Measurements from ENCODE around the gene CORO1C.

CORO1C gene

GRCh38 chr12:108615918-108616317 is 115.4 kb downstream of the CORO1C start:
- TF ChIP-seq CTCF (IDR thresholded peaks at IDR 0.05) = no peak
- Histone ChIP-seq H3K27ac (no peak overlapping the region), H3K9ac (no peak overlapping the region), H2AFZ (no peak overlapping the region), H3K4me2 (ENCODE audit: low read length) (no peak overlapping the region), H3K9me3 (ENCODE audit: control insufficient read depth, low read length) (no peaks in the 10 kb centered on the region), H3K27me3 (ENCODE audit: control insufficient read depth, insufficient read depth, low read length) (no peaks in the 10 kb centered on the region), H3K4me1 (peaks cover 5% of the 10 kb centered on the region), H3K4me3 (ENCODE audit: low read depth, low read length) (no peak overlapping the region), H3K36me3 (ENCODE audit: control insufficient read depth, insufficient read depth, low read length) (no peaks in the 10 kb centered on the region), H3K79me2 (no peaks in the 10 kb centered on the region)

- H3K9me3 ChIP-seq (ENCODE audit: control insufficient read depth, low read length) = no peaks in the 10 kb centered on the region
- H3K9ac ChIP-seq = no peak overlapping the region
- TF ChIP-seq CTCF (IDR thresholded peaks at IDR 0.05) = no peak
- no peaks in the 10 kb centered on the region for H3K27me3 ChIP-seq (ENCODE audit: control insufficient read depth, insufficient read depth, low read length)
- H3K4me3 ChIP-seq (ENCODE audit: low read depth, low read length) = no peak overlapping the region
- H3K79me2 ChIP-seq = no peaks in the 10 kb centered on the region
- no peak overlapping the region for H2AFZ ChIP-seq
- peaks cover 5% of the 10 kb centered on the region for H3K4me1 ChIP-seq
- no peak overlapping the region for H3K27ac ChIP-seq
- no peaks in the 10 kb centered on the region for H3K36me3 ChIP-seq (ENCODE audit: control insufficient read depth, insufficient read depth, low read length)
- no peak overlapping the region for H3K4me2 ChIP-seq (ENCODE audit: low read length)
These were observed 116.7 kb downstream of the CORO1C start for GRCh38 chr12:108614639-108615038.

GRCh38 chr12:108614041-108614440 is 117.3 kb downstream of the CORO1C start:
- Histone ChIP-seq H3K4me3 (ENCODE audit: low read depth, low read length) (no peak overlapping the region), H2AFZ (no peak overlapping the region), H3K4me1 (peaks cover 5% of the 10 kb centered on the region), H3K27me3 (ENCODE audit: control insufficient read depth, insufficient read depth, low read length) (no peaks in the 10 kb centered on the region), H3K36me3 (ENCODE audit: control insufficient read depth, insufficient read depth, low read length) (no peaks in the 10 kb centered on the region), H3K9me3 (ENCODE audit: control insufficient read depth, low read length) (no peaks in the 10 kb centered on the region), H3K79me2 (no peaks in the 10 kb centered on the region), H3K4me2 (ENCODE audit: low read length) (no peak overlapping the region), H3K27ac (no peak overlapping the region), H3K9ac (no peak overlapping the region)
- TF ChIP-seq CTCF (IDR thresholded peaks at IDR 0.05) = no peak

DNA sequence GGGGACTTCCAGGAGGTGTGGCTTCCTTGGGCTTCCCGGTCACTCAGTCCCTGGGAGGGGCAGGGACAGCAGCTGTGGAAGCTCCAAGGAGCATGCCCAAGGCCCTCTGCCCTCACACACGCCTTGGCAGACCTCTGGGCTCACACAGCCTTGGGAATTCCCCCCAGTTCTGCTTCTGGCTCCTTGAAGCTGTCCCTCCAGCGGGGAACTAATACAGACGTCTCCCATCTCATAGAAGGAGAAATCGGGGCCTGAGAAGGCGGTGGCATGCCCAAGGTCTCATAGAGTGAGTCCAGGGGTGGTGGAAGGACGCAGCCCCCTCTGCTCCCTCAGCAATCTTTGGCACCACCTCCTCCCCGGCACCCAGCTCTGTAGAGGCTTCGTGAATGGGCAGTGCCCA is 117.8 kb downstream of the CORO1C start:
- Histone ChIP-seq H3K4me2 (ENCODE audit: low read length) (no peak overlapping the region), H3K27ac (no peak overlapping the region), H3K4me1 (peaks cover 5% of the 10 kb centered on the region)

More for the DNA sequence above, 117.8 kb downstream of the CORO1C start:
- no peak overlapping the region for H3K4me3 ChIP-seq (ENCODE audit: low read depth, low read length)
- H3K9ac ChIP-seq = no peak overlapping the region
- no peak for TF ChIP-seq CTCF (IDR thresholded peaks at IDR 0.05)
- H3K79me2 ChIP-seq = no peaks in the 10 kb centered on the region
- H3K36me3 ChIP-seq (ENCODE audit: control insufficient read depth, insufficient read depth, low read length) = no peaks in the 10 kb centered on the region
- H3K27me3 ChIP-seq (ENCODE audit: control insufficient read depth, insufficient read depth, low read length) = no peaks in the 10 kb centered on the region
- no peaks in the 10 kb centered on the region for H3K9me3 ChIP-seq (ENCODE audit: control insufficient read depth, low read length)
- no peak overlapping the region for H2AFZ ChIP-seq

Data from parathyroid adenoma (tissue), 2 donors.